HepG2 (cell line): ENCODE results near the gene SLC13A3. TPM values are rescaled to one million over a fixed set of nuclear protein-coding genes. Genes with fewer than 3 reads are reported as not detected.

ENCODE experiments used
- ADNP ChIP-seq: sonication (generic); formaldehyde crosslinking; IDR thresholded peaks from 2 replicates; pipeline ENCODE4 v1.4.0; 2020; ENCODE audit warnings: missing genetic modification reagents
- GABPB1 ChIP-seq: IDR thresholded peaks from 2 replicates; pipeline ENCODE4 v1.6.1; 2016; ENCODE audit warnings: mild to moderate bottlenecking, missing genetic modification reagents, moderate library complexity, missing compliant biosample characterization
- HINFP ChIP-seq: sonication (generic); formaldehyde crosslinking; IDR thresholded peaks from 2 replicates; pipeline ENCODE4 v1.4.0; 2020; ENCODE audit warnings: low read depth, mild to moderate bottlenecking, missing genetic modification reagents
- IRF2 ChIP-seq: IDR thresholded peaks from 2 replicates; pipeline ENCODE4 v1.6.1; 2018; ENCODE audit warnings: missing genetic modification reagents, missing compliant biosample characterization
- IRF9 ChIP-seq: sonication (generic); formaldehyde crosslinking; IDR thresholded peaks from 2 replicates; pipeline ENCODE4 v1.8.0; 2022; ENCODE audit warnings: missing genetic modification reagents, mild to moderate bottlenecking, borderline replicate concordance
- ISL2 ChIP-seq: sonication (generic); formaldehyde crosslinking; IDR thresholded peaks from 2 replicates; pipeline ENCODE4 v1.5.0; 2020; ENCODE audit warnings: missing genetic modification reagents
- MTERF4 ChIP-seq: sonication (generic); formaldehyde crosslinking; IDR thresholded peaks from 2 replicates; pipeline ENCODE4 v1.8.0; 2023; ENCODE audit warnings: mild to moderate bottlenecking, missing genetic modification reagents
- SAFB2 ChIP-seq: sonication (generic); formaldehyde crosslinking; IDR thresholded peaks from 2 replicates; pipeline ENCODE4 v1.5.1; 2020; ENCODE audit warnings: missing genetic modification reagents, low read depth, mild to moderate bottlenecking, borderline replicate concordance
- SOX13 ChIP-seq, 3 experiments: fragments of 450-650 bp in 1 of 3; sonication (generic) in 1 of 3; formaldehyde crosslinking in 1 of 3; IDR thresholded peaks in 2 of 3; conservative IDR thresholded peaks in 1 of 3; 2 replicates each; pipeline versions ENCODE4 v1.5.0 to v1.6.1; 2016 to 2020; ENCODE audit warnings: antibody characterized with exemption in 1 of 3, mild to moderate bottlenecking in 1 of 3, missing compliant biosample characterization in 1 of 3, missing genetic modification reagents in 1 of 3, moderate library complexity in 1 of 3
- SP4 ChIP-seq: sonication (generic); formaldehyde crosslinking; IDR thresholded peaks from 2 replicates; pipeline ENCODE4 v1.8.1; 2023; ENCODE audit warnings: mild to moderate bottlenecking, missing genetic modification reagents
- SPEN ChIP-seq: sonication (generic); formaldehyde crosslinking; IDR thresholded peaks from 2 replicates; pipeline ENCODE4 v1.5.1; 2020; ENCODE audit warnings: low read depth, mild to moderate bottlenecking, missing genetic modification reagents
- TARDBP ChIP-seq: sonication (generic); formaldehyde crosslinking; IDR thresholded peaks from 2 replicates; pipeline ENCODE4 v1.8.0; 2022; ENCODE audit warnings: mild to moderate bottlenecking, missing genetic modification reagents
- ZBTB21 ChIP-seq: sonication (generic); formaldehyde crosslinking; IDR thresholded peaks from 2 replicates; pipeline ENCODE4 v1.4.0; 2020; ENCODE audit warnings: missing genetic modification reagents
- ZBTB7B ChIP-seq: sonication (generic); formaldehyde crosslinking; IDR thresholded peaks from 2 replicates; pipeline ENCODE4 v1.4.0; 2020; ENCODE audit warnings: missing genetic modification reagents
- ZMYM3 ChIP-seq: sonication (generic); formaldehyde crosslinking; IDR thresholded peaks from 2 replicates; pipeline ENCODE4 v1.5.1; 2020; ENCODE audit warnings: mild to moderate bottlenecking, missing genetic modification reagents
- ZMYM4 ChIP-seq: sonication (generic); formaldehyde crosslinking; IDR thresholded peaks from 2 replicates; pipeline ENCODE4 v1.8.1; 2023; ENCODE audit warnings: mild to moderate bottlenecking, missing genetic modification reagents
- ZNF143 ChIP-seq: sonication (generic); formaldehyde crosslinking; IDR thresholded peaks from 2 replicates; pipeline ENCODE4 v1.4.0; 2020; ENCODE audit warnings: missing genetic modification reagents
- ZNF33A ChIP-seq: sonication (generic); formaldehyde crosslinking; IDR thresholded peaks from 2 replicates; pipeline ENCODE4 v1.5.1; 2020; ENCODE audit warnings: missing genetic modification reagents, mild to moderate bottlenecking, moderate library complexity, borderline replicate concordance
- ZNF605 ChIP-seq: sonication (generic); formaldehyde crosslinking; IDR thresholded peaks from 2 replicates; pipeline ENCODE4 v1.8.0; 2022; ENCODE audit warnings: mild to moderate bottlenecking, missing genetic modification reagents
- polyA plus RNA-seq, 8 experiments: library from polyadenylated mRNA; depleted of rRNA in 3 of 8; stranded (reverse) in 7 of 8; unstranded in 1 of 8; fragments of >200 nt; fragmentation: Illumina TruSeq in 4 of 8; extraction: Trizol in 4 of 8; gene quantifications; 2 replicates each; pipeline versions ENCODE4 v1.2.1 to v1.2.3, GENCODE V29; 2011 to 2016; ENCODE audit warnings: low read depth in 4 of 8, missing spikeins in 1 of 8, mixed read lengths in 1 of 8; ENCODE audit not compliant: insufficient read depth in 1 of 8
- total RNA-seq, 5 experiments: library from RNA; depleted of rRNA; stranded (reverse); fragments of >200 nt; fragmentation: Illumina TruSeq; extraction: Trizol; gene quantifications; 2 replicates each; pipeline ENCODE4 v1.2.3, GENCODE V29; 2016; ENCODE audit warnings: low read depth in 1 of 5
- TF ChIP-seq, protein P1 (sequence below): sonication (generic); formaldehyde crosslinking; IDR thresholded peaks from 2 replicates; pipeline ENCODE4 v1.4.0; 2020; ENCODE audit warnings: missing genetic modification reagents

Gene SLC13A3
- total and polyA plus RNA-seq, 2 of the 13 experiments (the other 11 are each of a cell fraction or from before 2014, with no cell fraction given), result 66.5 to 76.0 TPM

DNA sequence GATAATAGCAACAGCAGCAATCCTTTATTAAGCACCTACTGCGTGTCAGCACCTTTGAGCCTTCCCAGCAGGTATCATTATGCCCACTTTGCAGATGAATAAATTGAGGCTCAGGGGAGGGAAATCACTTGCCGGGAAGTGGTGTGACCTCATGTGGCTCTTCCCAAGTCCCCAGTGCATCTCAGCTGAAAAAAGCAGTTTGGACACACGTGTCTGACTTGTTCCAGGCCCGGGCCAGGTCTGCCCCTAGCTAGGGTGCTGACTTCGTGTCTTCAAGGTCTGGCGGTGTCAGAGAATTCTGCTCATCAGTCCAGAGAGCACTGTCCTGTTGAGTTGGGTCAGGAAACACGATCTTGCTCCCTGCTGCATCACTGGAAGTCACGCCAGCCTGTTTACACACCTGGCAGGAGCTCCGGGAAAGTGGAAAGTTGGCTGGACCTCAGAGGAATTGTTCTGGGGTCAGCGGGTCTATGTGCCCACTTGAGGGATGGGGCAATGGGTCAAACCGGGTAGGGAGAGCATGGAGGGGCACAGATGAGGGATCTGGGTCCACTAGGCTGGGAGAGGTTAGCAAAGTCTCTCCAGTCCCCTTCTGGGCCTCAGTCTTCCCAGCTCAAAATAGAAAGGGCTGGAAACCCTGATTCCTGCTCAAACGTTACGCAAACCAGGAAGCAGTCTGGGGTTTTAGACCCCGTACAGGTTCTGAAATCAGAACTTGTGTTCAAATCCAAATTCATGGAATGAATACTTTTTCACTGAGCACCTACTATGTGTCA lies 10.5 kb downstream of the SLC13A3 start (continued):
- TF ChIP-seq ZBTB21 (CRISPR knock-in tag) (0 out of 2 replicates have a peak, but pooled peaks have one; percentile 17), SP4 (CRISPR knock-in tag) (0 out of 2 replicates have a peak, but pooled peaks have one; percentile 43), SAFB2 (peak; percentile 27; the same call in 1 of the 2 replicates), GABPB1 (CRISPR knock-in tag) (0 out of 2 replicates have a peak, but pooled peaks have one; percentile 31), ADNP (peak; percentile 88), ZNF33A (CRISPR knock-in tag) (peak; percentile 72; the same call in 1 of the 2 replicates), ZMYM3 (CRISPR knock-in tag) (peak; percentile 97), ZNF143 (CRISPR knock-in tag) (no peak), SPEN (CRISPR knock-in tag) (peak; percentile 67; the same call in 1 of the 2 replicates), ZBTB7B (peak; percentile 93), ZMYM4 (CRISPR knock-in tag) (peak; percentile 32), TARDBP (CRISPR knock-in tag) (peak; percentile 72; the same call in 1 of the 2 replicates), HINFP (CRISPR knock-in tag) (0 out of 2 replicates have a peak, but pooled peaks have one; percentile 51), ZNF605 (CRISPR knock-in tag) (peak; percentile 58; the same call in 1 of the 2 replicates), MTERF4 (CRISPR knock-in tag) (peak; percentile 87), ISL2 (CRISPR knock-in tag) (peak; percentile 88), IRF9 (CRISPR knock-in tag) (peak; percentile 28; the same call in 1 of the 2 replicates), IRF2 (CRISPR knock-in tag) (peak; percentile 83; the same call in 1 of the 2 replicates), SOX13 (IDR thresholded peaks at IDR 0.05) (peak; percentile 69), SOX13 (CRISPR knock-in tag; conservative IDR thresholded peaks at IDR 0.05 in 1 of 2, IDR thresholded peaks at IDR 0.05 in 1 of 2) (peak in 1 of 2 experiments; percentile 78; a peak in 1 of 4 replicates)
- TF ChIP-seq, protein P1, sequence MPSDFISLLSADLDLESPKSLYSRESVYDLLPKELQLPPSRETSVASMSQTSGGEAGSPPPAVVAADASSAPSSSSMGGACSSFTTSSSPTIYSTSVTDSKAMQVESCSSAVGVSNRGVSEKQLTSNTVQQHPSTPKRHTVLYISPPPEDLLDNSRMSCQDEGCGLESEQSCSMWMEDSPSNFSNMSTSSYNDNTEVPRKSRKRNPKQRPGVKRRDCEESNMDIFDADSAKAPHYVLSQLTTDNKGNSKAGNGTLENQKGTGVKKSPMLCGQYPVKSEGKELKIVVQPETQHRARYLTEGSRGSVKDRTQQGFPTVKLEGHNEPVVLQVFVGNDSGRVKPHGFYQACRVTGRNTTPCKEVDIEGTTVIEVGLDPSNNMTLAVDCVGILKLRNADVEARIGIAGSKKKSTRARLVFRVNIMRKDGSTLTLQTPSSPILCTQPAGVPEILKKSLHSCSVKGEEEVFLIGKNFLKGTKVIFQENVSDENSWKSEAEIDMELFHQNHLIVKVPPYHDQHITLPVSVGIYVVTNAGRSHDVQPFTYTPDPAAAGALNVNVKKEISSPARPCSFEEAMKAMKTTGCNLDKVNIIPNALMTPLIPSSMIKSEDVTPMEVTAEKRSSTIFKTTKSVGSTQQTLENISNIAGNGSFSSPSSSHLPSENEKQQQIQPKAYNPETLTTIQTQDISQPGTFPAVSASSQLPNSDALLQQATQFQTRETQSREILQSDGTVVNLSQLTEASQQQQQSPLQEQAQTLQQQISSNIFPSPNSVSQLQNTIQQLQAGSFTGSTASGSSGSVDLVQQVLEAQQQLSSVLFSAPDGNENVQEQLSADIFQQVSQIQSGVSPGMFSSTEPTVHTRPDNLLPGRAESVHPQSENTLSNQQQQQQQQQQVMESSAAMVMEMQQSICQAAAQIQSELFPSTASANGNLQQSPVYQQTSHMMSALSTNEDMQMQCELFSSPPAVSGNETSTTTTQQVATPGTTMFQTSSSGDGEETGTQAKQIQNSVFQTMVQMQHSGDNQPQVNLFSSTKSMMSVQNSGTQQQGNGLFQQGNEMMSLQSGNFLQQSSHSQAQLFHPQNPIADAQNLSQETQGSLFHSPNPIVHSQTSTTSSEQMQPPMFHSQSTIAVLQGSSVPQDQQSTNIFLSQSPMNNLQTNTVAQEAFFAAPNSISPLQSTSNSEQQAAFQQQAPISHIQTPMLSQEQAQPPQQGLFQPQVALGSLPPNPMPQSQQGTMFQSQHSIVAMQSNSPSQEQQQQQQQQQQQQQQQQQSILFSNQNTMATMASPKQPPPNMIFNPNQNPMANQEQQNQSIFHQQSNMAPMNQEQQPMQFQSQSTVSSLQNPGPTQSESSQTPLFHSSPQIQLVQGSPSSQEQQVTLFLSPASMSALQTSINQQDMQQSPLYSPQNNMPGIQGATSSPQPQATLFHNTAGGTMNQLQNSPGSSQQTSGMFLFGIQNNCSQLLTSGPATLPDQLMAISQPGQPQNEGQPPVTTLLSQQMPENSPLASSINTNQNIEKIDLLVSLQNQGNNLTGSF (CRISPR knock-in tag), result peak; percentile 76; the same call in 1 of the 2 replicates
